H54 (cell line): ENCODE results near the gene MGAT3.
A peak's percentile ranks its signal among the peaks of the same experiment; 100 is the strongest.

Source experiments
- DNase-seq: peaks from one replicate; pipeline ENCODE4 v3.0.0; 2011; ENCODE audit warnings: low spot score, mixed read lengths; ENCODE audit not compliant: insufficient read length
- FAIRE-seq: peaks from 3 replicates; lab custom pipeline; 2011; peaks lifted over from hg19 to GRCh38; lab: Jason Lieb, UNC
- POLR2A ChIP-seq: IDR thresholded peaks from 2 replicates; pipeline ENCODE4 v1.6.1; 2011; ENCODE audit warnings: low read depth, mild to moderate bottlenecking, low read length

The MGAT3 gene

GRCh38 chr22:39528681-39529486 is 72.1 kb downstream of the MGAT3 start:
- no peak for FAIRE-seq
- DNase-seq: no peak
- TF ChIP-seq POLR2A: no peak

- no peak for TF ChIP-seq POLR2A
- DNase-seq (no peak), FAIRE-seq (no peak)
Measured at GRCh38 chr22:39529487-39529851, 72.7 kb downstream of the MGAT3 start.

- TF ChIP-seq POLR2A: no peak
- no peak for FAIRE-seq
- DNase-seq: no peak
Measured at GRCh38 chr22:39530116-39530515, 73.3 kb downstream of the MGAT3 start.

- FAIRE-seq (no peak), DNase-seq (no peak)
- TF ChIP-seq POLR2A: no peak
Measured at GRCh38 chr22:39530692-39531331, 74.0 kb downstream of the MGAT3 start.

- FAIRE-seq: peak; percentile 65
- peak; percentile 84 for DNase-seq
- peak; percentile 81 for TF ChIP-seq POLR2A
Measured at GRCh38 chr22:39532215-39533073, 75.6 kb downstream of the MGAT3 start, which contains the start of gene RPS19BP1. Gene RPS19BP1 (minus strand): TSS chr22:39532748. CDS start chr22:39532738, 10 bp downstream.

GRCh38 chr22:39534092-39534506 is 77.3 kb downstream of the MGAT3 start:
- DNase-seq: no peak
- TF ChIP-seq POLR2A: no peak
- FAIRE-seq: no peak

GRCh38 chr22:39534591-39535356 is 78.0 kb downstream of the MGAT3 start:
- DNase-seq (peak; percentile 63), FAIRE-seq (no peak)
- TF ChIP-seq POLR2A: no peak

- no peak for FAIRE-seq
- no peak for DNase-seq
- no peak for TF ChIP-seq POLR2A
Measured at GRCh38 chr22:39535357-39535725, 78.5 kb downstream of the MGAT3 start.

- FAIRE-seq: no peak
Measured at GRCh38 chr22:39535831-39536449, 79.1 kb downstream of the MGAT3 start.

GRCh38 chr22:39536711-39537110 is 79.9 kb downstream of the MGAT3 start:
- FAIRE-seq: no peak
- TF ChIP-seq POLR2A: no peak

More at GRCh38 chr22:39535831-39536449, 79.1 kb downstream of the MGAT3 start:
- TF ChIP-seq POLR2A: no peak
- no peak for DNase-seq

GRCh38 chr22:39537975-39538374 is 81.2 kb downstream of the MGAT3 start:
- DNase-seq: no peak
- FAIRE-seq: no peak
- no peak for TF ChIP-seq POLR2A

More at GRCh38 chr22:39536711-39537110, 79.9 kb downstream of the MGAT3 start:
- DNase-seq: no peak
